WTC11 (cell line): ENCODE measurements around the gene VWA3B. TPM values are rescaled to one million over a fixed set of nuclear protein-coding genes. Genes with fewer than 3 reads are reported as not detected.

ENCODE experiments used
- ATAC-seq: fragments of 200-7000 bp; cut with Tn5 transposase; 2 replicates; pipeline ENCODE4 v1.10.0; 2021; ENCODE audit warnings: mild to moderate bottlenecking, moderate library complexity
- CTCF ChIA-PET: fragments of 300-600 bp; sonication (Branson Sonifier 250); formaldehyde crosslinking; loops from one replicate; lab custom pipeline; 2021; ENCODE audit warnings: antibody characterized with exemption; lab: Charles Lee
- POLR2A ChIA-PET: fragments of 350-600 bp; sonication (Branson Sonifier 250); formaldehyde crosslinking; loops from one replicate; lab custom pipeline; 2021; ENCODE audit warnings: antibody characterized with exemption; lab: Charles Lee
- DNase-seq: peaks from one replicate; pipeline ENCODE4 v3.0.0; 2021; ENCODE audit warnings: low spot score
- H3K27ac Mint-ChIP-seq: 2 replicates; pipeline ENCODE4 v1.8.0; 2021; ENCODE audit warnings: mixed read lengths
- H3K27me3 Mint-ChIP-seq: 2 replicates; pipeline ENCODE4 v1.8.0; 2021; ENCODE audit warnings: low read depth, mild to moderate bottlenecking, moderate library complexity, mixed read lengths
- H3K36me3 Mint-ChIP-seq: 2 replicates; pipeline ENCODE4 v1.8.0; 2021; ENCODE audit warnings: mixed read lengths
- H3K4me1 Mint-ChIP-seq: 2 replicates; pipeline ENCODE4 v1.8.0; 2022; ENCODE audit warnings: mixed read lengths
- H3K4me3 Mint-ChIP-seq: 2 replicates; pipeline ENCODE4 v1.8.0; 2021; ENCODE audit warnings: mild to moderate bottlenecking, moderate library complexity, mixed read lengths
- H3K9me3 Mint-ChIP-seq: 2 replicates; pipeline ENCODE4 v1.8.0; 2021; ENCODE audit warnings: mixed read lengths
- ATF6 ChIP-seq: sonication (generic); formaldehyde crosslinking; IDR thresholded peaks from 2 replicates; pipeline ENCODE4 v1.8.1; 2023; ENCODE audit warnings: mild to moderate bottlenecking, missing genetic modification reagents
- CDX4 ChIP-seq: fragments of 250-450 bp; sonication (Bioruptor Pico); IDR thresholded peaks from 2 replicates; pipeline ENCODE4 v1.9.0; 2021; ENCODE audit warnings: moderate library complexity, mild to moderate bottlenecking, inconsistent platforms, borderline replicate concordance
- CREB1 ChIP-seq: sonication (generic); formaldehyde crosslinking; IDR thresholded peaks from 2 replicates; pipeline ENCODE4 v1.8.0; 2023; ENCODE audit warnings: mild to moderate bottlenecking, missing genetic modification reagents
- E2F1 ChIP-seq: sonication (generic); formaldehyde crosslinking; IDR thresholded peaks from 2 replicates; pipeline ENCODE4 v1.8.0; 2022; ENCODE audit warnings: mild to moderate bottlenecking, missing genetic modification reagents
- ELF4 ChIP-seq: sonication (generic); formaldehyde crosslinking; IDR thresholded peaks from 2 replicates; pipeline ENCODE4 v1.8.1; 2022; ENCODE audit warnings: low read depth, mild to moderate bottlenecking, moderate library complexity, missing genetic modification reagents
- FOXJ3 ChIP-seq: sonication (generic); formaldehyde crosslinking; IDR thresholded peaks from 2 replicates; pipeline ENCODE4 v1.9.0; 2021; ENCODE audit warnings: missing genetic modification reagents, mild to moderate bottlenecking, borderline replicate concordance
- FOXK1 ChIP-seq: sonication (generic); formaldehyde crosslinking; IDR thresholded peaks from 2 replicates; pipeline ENCODE4 v1.8.0; 2022; ENCODE audit warnings: mild to moderate bottlenecking, moderate library complexity, missing genetic modification reagents
- HMGA2 ChIP-seq: fragments of 250-450 bp; sonication (Bioruptor Pico); IDR thresholded peaks from 2 replicates; pipeline ENCODE4 v1.4.0; 2021; ENCODE audit warnings: mild to moderate bottlenecking, moderate library complexity
- IRF1 ChIP-seq: sonication (generic); formaldehyde crosslinking; IDR thresholded peaks from 2 replicates; pipeline ENCODE4 v1.8.0; 2023; ENCODE audit warnings: missing genetic modification reagents
- JUN ChIP-seq: sonication (generic); formaldehyde crosslinking; IDR thresholded peaks from 2 replicates; pipeline ENCODE4 v1.8.0; 2023; ENCODE audit warnings: mild to moderate bottlenecking, missing genetic modification reagents
- KAT7 ChIP-seq: sonication (generic); formaldehyde crosslinking; IDR thresholded peaks from 2 replicates; pipeline ENCODE4 v1.8.1; 2023; ENCODE audit warnings: missing genetic modification reagents, mild to moderate bottlenecking, borderline replicate concordance
- MXD4 ChIP-seq: fragments of 250-450 bp; sonication (Bioruptor Pico); IDR thresholded peaks from 2 replicates; pipeline ENCODE4 v1.8.0; 2021; ENCODE audit warnings: mild to moderate bottlenecking, moderate library complexity, borderline replicate concordance
- PRDM15 ChIP-seq: sonication (generic); formaldehyde crosslinking; IDR thresholded peaks from 2 replicates; pipeline ENCODE4 v1.8.0; 2022; ENCODE audit warnings: missing genetic modification reagents
- RORB ChIP-seq: fragments of 250-450 bp; sonication (Bioruptor Pico); IDR thresholded peaks from 2 replicates; pipeline ENCODE4 v1.9.0; 2021; ENCODE audit warnings: mild to moderate bottlenecking
- SMAD4 ChIP-seq: sonication (generic); formaldehyde crosslinking; IDR thresholded peaks from 2 replicates; pipeline ENCODE4 v1.8.0; 2022; ENCODE audit warnings: mild to moderate bottlenecking, missing genetic modification reagents
- STAT6 ChIP-seq: sonication (generic); formaldehyde crosslinking; conservative IDR thresholded peaks from 2 replicates; pipeline ENCODE4 v1.8.1; 2023; ENCODE audit warnings: mild to moderate bottlenecking, low read depth, missing genetic modification reagents, moderate library complexity
- ZBTB21 ChIP-seq: sonication (generic); formaldehyde crosslinking; IDR thresholded peaks from 2 replicates; pipeline ENCODE4 v1.8.1; 2023; ENCODE audit warnings: mild to moderate bottlenecking, missing genetic modification reagents, borderline replicate concordance
- ZBTB43 ChIP-seq: sonication (generic); formaldehyde crosslinking; IDR thresholded peaks from 2 replicates; pipeline ENCODE4 v1.8.1; 2023; ENCODE audit warnings: mild to moderate bottlenecking, missing genetic modification reagents
- ZNF232 ChIP-seq: sonication (generic); formaldehyde crosslinking; IDR thresholded peaks from 2 replicates; pipeline ENCODE4 v1.8.0; 2022; ENCODE audit warnings: mild to moderate bottlenecking, missing genetic modification reagents
- ZNF317 ChIP-seq: sonication (generic); formaldehyde crosslinking; IDR thresholded peaks from 2 replicates; pipeline ENCODE4 v1.8.1; 2023; ENCODE audit warnings: low read depth, mild to moderate bottlenecking, moderate library complexity, missing genetic modification reagents, borderline replicate concordance
- ZNF396 ChIP-seq: fragments of 250-450 bp; sonication (Bioruptor Pico); IDR thresholded peaks from 2 replicates; pipeline ENCODE4 v1.8.0; 2021; ENCODE audit warnings: mild to moderate bottlenecking, moderate library complexity, borderline replicate concordance
- ZNF512 ChIP-seq: sonication (generic); formaldehyde crosslinking; IDR thresholded peaks from 2 replicates; pipeline ENCODE4 v1.8.1; 2022; ENCODE audit warnings: missing genetic modification reagents, borderline replicate concordance
- ZNF671 ChIP-seq: fragments of 250-450 bp; sonication (Bioruptor Pico); IDR thresholded peaks from 2 replicates; pipeline ENCODE4 v1.8.0; 2021; ENCODE audit warnings: mild to moderate bottlenecking
- total RNA-seq: library from RNA; stranded (reverse); gene quantifications from 3 replicates; pipeline ENCODE4 v1.2.3, GENCODE V29; 2021

The VWA3B gene
- total RNA-seq, 1 experiment from 2014 or later: not detected

GRCh38 chr2:98065808-98066207, 21.2 kb upstream of the VWA3B start (continued):
- TF ChIP-seq PRDM15 (CRISPR knock-in tag) (no peak), STAT6 (no peak), RORB (CRISPR knock-in tag) (no peak), MXD4 (CRISPR knock-in tag) (no peak), CREB1 (no peak), ZNF317 (CRISPR knock-in tag) (no peak), ZNF512 (no peak)

GRCh38 chr2:98067160-98067559, 19.8 kb upstream of the VWA3B start:
- Mint-ChIP-seq H3K9me3 (0 out of 2 replicates have a peak, but pooled peaks cover 2% of the 10 kb centered on the region), H3K4me1 (peaks cover 5% of the 10 kb centered on the region), H3K27me3 (no peaks in the 10 kb centered on the region), H3K36me3 (no peaks in the 10 kb centered on the region), H3K27ac (no peak overlapping the region), H3K4me3 (no peak overlapping the region)
- ChIA-PET CTCF (no interaction called here), POLR2A (no interaction called here)
- no peak for DNase-seq
- ATAC-seq: no peak
- TF ChIP-seq E2F1 (CRISPR knock-in tag): no peak
- TF ChIP-seq ZBTB43: no peak
- no peak for TF ChIP-seq IRF1 (CRISPR knock-in tag)
- TF ChIP-seq ZNF232 (CRISPR knock-in tag): no peak
- TF ChIP-seq ELF4: no peak
- TF ChIP-seq FOXK1: no peak
- no peak for TF ChIP-seq FOXJ3 (CRISPR knock-in tag)
- no peak for TF ChIP-seq HMGA2
- no peak for TF ChIP-seq SMAD4 (CRISPR knock-in tag)
- no peak for TF ChIP-seq ZBTB21 (CRISPR knock-in tag)
- no peak for TF ChIP-seq ZNF396 (CRISPR knock-in tag)
- TF ChIP-seq CDX4 (CRISPR knock-in tag): no peak
- TF ChIP-seq JUN (CRISPR knock-in tag): no peak
- no peak for TF ChIP-seq ZNF671 (CRISPR knock-in tag)
- no peak for TF ChIP-seq ATF6 (CRISPR knock-in tag)
- TF ChIP-seq KAT7 (CRISPR knock-in tag): no peak
